GM19452 (cell line): Measurements from ENCODE around the gene DCLK2.
"Not testable (repeated sequence)": the region's sequence is repeated elsewhere in the genome, so short reads cannot be mapped to it uniquely, and the experiment has no call there.

Experiments
- ATAC-seq: cut with Tn5 transposase; IDR thresholded peaks from one replicate; pipeline ENCODE4 v1.9.1; 2021; ENCODE audit not compliant: unreplicated experiment

DCLK2 gene

GRCh38 chr4:150145090-150145945 lies 67.1 kb downstream of the DCLK2 start:
- ATAC-seq, result no peak

- no peak for ATAC-seq
These were observed 67.7 kb downstream of the DCLK2 start for GRCh38 chr4:150145946-150146340.

GRCh38 chr4:150149381-150149780 lies 71.1 kb downstream of the DCLK2 start:
- no peak for ATAC-seq

- ATAC-seq, result no peak
These were observed 72.4 kb downstream of the DCLK2 start for GRCh38 chr4:150150629-150151062.

GRCh38 chr4:150152766-150153165 lies 74.5 kb downstream of the DCLK2 start:
- ATAC-seq, result no peak

- ATAC-seq, result no peak
These were observed 77.1 kb downstream of the DCLK2 start for GRCh38 chr4:150155391-150155790.

- ATAC-seq, result no peak
These were observed 78.3 kb downstream of the DCLK2 start for GRCh38 chr4:150156543-150156942.

GRCh38 chr4:150158041-150158440 lies 79.8 kb downstream of the DCLK2 start:
- no peak for ATAC-seq

GRCh38 chr4:150160473-150160872 lies 82.2 kb downstream of the DCLK2 start:
- no peak for ATAC-seq

- ATAC-seq, result no peak
These were observed 82.9 kb downstream of the DCLK2 start for GRCh38 chr4:150161109-150161508.

GRCh38 chr4:150162020-150162419 lies 83.8 kb downstream of the DCLK2 start:
- not testable (repeated sequence) for ATAC-seq

GRCh38 chr4:150164055-150164454 lies 85.8 kb downstream of the DCLK2 start:
- no peak for ATAC-seq

GRCh38 chr4:150164956-150165629 lies 86.8 kb downstream of the DCLK2 start:
- ATAC-seq, result no peak

GRCh38 chr4:150167054-150167453 lies 88.8 kb downstream of the DCLK2 start:
- no peak for ATAC-seq

GRCh38 chr4:150173432-150173861 lies 95.2 kb downstream of the DCLK2 start:
- ATAC-seq, result no peak

- no peak for ATAC-seq
These were observed 95.7 kb downstream of the DCLK2 start for GRCh38 chr4:150173982-150174398.

GRCh38 chr4:150176547-150176946 lies 98.3 kb downstream of the DCLK2 start:
- no peak for ATAC-seq

- no peak for ATAC-seq
These were observed 99.9 kb downstream of the DCLK2 start for GRCh38 chr4:150178161-150178560.

- no peak for ATAC-seq
These were observed 103.3 kb downstream of the DCLK2 start for GRCh38 chr4:150181536-150181935.

GRCh38 chr4:150182794-150183193 lies 104.5 kb downstream of the DCLK2 start:
- ATAC-seq, result no peak

- ATAC-seq, result not testable (repeated sequence)
These were observed 106.8 kb downstream of the DCLK2 start for GRCh38 chr4:150185033-150185432.

- ATAC-seq, result no peak
These were observed 114.7 kb downstream of the DCLK2 start for GRCh38 chr4:150192986-150193385.
